ENCODE measurements around the gene SCRG1.

SCRG1 gene

GRCh38 chr4:173398779-173399415, at the start of gene SCRG1:
Gene SCRG1 (minus strand): TSS chr4:173399116. CDS start chr4:173391414, 7,702 bp downstream.
- DNase-seq = peak in 9 of 14 donors; percentile 18 to 67 (median 52)

- peak in 11 of 14 donors; percentile 13 to 84 (median 30) for DNase-seq
These were observed 49.2 kb upstream of the SCRG1 start for GRCh38 chr4:173448103-173448502.

DNA sequence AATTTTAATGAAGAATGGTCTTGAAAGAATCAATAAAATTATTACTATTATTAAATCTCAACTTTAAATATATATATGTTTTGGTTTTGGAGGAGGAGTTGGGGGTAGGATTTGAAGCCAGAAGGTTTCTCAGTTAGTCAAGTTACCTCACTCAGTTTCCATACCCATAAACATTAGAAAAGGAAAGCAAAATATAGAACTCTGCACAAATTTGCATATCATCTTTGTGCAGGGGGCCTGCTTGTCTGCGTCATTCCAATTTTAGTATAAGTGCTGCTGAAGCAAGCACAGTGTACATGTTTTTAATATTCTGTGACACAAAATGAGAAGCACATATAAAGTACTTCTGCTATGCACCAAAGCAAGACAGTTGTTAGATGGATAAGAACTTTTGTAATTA, 47.5 kb upstream of the SCRG1 start:
- DNase-seq = no peak

- no peak for DNase-seq
These were observed 44.2 kb upstream of the SCRG1 start for GRCh38 chr4:173443121-173443520.

DNA sequence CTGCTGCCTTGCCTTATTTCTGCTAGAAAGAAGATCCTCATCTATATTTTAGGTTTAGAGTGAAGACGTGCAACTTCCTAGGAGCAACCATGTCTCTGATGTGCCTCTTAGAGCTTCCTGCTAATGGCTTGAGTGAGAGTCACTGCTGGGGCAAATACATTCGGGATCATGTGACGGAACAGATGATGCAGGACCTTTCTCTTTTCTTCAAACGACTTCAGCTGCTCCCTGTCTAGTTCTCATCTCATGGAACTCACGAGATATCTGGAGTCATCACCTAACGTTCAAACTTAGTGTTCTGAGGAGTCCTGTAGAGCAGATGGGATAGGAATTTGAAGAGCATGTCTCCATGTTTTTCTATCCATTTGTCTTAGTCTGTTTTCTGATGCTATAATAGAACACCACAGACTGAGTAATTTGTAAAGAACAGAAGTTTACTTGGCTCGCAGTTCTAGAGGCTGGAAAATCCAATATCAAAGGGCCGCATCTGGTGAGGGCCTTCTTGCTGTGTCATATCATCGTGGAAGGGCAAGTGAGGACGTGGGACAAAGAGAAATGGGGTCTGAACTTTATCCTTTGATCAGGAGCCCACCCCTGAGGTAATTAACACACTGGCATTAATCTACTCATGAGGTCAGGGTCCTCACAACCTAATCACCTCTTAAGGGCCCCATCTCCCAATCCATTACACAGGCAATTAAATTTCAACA, 43.5 kb upstream of the SCRG1 start:
- no peak for DNase-seq

DNA sequence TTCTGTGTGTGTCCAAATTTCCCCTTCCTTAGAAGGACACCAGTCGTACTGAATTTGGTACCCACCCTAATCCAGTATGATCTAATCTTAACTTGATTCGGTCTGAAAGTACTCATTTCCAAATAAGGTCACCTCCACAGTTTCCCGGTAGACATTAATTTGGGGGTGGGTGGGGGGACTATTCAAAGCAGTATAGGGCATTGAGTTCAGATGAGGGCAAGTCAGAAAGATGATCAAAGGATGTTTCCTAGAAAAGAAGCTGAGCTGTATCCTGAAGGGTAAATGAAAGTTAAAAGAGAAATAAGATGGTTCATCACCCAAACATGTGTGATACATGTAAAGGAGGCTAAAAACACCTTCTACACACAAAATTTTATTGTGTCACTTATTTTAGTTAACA, 42.0 kb upstream of the SCRG1 start:
- DNase-seq = no peak

GRCh38 chr4:173436771-173437265, 37.9 kb upstream of the SCRG1 start:
- DNase-seq = no peak

DNA sequence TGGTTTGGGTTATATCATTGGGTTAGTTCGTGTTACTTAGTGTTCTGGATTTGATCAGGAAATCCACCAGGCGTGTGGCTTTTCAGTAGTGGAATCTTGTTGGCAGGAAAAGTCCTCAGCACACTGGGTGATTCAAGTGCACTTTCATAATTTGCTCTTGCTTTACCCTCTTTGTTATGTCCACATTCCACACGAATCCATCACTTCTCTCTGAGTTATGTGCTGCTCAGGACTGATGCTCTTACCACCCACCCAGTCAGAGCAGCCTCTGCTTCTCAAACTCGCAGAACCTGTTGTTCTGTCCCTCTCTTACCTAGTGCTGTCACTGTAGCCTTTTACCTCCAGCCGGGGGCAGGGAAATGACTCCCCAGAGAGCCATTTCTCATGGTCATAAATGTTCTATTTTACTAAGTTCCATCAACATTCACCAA, 37.2 kb upstream of the SCRG1 start:
- no peak for DNase-seq

GRCh38 chr4:173434231-173434630, 35.3 kb upstream of the SCRG1 start:
- DNase-seq = no peak

GRCh38 chr4:173433447-173433846, 34.5 kb upstream of the SCRG1 start:
- DNase-seq = no peak

DNA sequence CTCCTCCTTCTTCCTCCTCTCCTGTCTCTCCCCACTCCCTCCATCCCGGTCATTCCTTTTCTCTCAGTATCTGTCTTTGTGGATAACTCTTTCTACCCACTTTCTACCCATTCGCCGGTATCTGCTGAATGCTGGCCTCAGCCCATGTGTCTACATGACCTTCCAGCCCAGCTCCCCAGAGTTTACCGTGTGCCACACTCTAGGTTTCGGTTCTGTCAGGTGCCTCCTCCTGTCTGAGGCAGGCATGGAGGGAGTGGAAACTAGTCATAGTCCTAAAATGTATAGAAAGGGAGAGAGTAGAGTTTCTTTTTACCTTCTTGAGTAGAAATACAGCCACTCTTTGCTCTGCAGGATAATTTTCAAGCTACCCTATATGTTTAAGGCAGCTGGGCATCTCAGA, 33.5 kb upstream of the SCRG1 start:
- DNase-seq = no peak

GRCh38 chr4:173426064-173426463, 27.1 kb upstream of the SCRG1 start:
- DNase-seq = no peak

DNA sequence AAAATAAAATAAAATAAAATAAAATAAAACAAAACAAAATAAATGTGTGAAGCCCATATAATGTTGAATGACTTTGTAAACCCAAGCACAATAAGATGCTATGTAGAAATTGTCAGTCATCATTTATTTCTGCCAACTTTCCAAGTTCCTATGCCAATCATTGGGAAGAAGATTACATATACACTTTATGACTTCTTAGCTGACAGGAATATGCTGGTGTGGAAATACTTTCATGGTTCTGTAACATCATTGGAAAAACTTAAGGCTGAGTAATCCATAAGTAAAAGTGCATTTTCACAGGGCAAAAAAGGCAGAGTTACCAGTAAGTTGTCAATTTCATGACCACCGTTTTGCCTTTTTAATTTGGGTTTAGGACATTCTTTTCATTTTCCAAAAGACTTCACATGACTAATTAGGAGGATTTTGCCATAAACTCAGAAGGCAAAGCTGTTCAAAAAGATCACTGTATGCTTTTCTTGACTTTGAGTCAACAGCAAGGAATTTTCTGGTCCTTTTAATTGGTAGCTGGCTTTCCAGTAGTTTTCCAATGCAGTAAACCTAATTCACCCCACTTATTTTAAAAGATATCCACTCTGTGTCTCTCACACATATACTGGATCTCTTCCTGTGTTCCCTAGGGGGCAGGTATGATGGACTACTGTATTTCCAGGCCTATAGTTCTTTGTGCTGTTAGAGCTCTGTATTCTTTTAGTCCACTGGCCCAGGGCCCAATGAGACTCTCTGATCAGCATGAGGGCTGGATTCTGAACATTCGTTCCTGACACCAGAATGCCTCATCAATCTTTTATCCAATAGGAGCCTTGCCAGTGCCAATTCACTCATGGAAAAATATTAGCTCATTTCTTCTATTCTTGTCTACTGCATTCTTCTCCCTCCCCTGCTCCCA, 26.2 kb upstream of the SCRG1 start:
- DNase-seq = no peak

DNA sequence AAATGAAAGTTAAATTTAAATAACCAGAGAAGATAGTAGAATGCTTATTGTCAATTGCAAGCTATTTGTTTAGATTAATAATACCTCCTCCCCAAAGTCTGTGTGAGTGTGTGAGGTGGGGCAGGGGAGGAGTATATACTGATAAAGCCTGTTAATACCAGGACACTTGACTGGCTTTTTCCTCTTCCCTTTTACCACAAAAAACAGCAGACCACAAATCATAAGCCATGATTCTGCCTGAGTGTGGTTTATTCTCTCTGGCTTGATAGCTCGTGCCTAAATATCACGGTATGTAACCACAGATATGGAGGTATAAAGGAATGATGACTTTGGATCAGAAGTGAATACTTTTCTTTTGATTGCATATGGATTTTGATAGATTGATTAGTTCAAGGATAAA, 21.9 kb upstream of the SCRG1 start:
- DNase-seq = no peak

- DNase-seq = no peak
These were observed 21.4 kb upstream of the SCRG1 start for GRCh38 chr4:173420324-173420752.

- no peak for DNase-seq
These were observed 19.7 kb upstream of the SCRG1 start for GRCh38 chr4:173418639-173419038.

DNA sequence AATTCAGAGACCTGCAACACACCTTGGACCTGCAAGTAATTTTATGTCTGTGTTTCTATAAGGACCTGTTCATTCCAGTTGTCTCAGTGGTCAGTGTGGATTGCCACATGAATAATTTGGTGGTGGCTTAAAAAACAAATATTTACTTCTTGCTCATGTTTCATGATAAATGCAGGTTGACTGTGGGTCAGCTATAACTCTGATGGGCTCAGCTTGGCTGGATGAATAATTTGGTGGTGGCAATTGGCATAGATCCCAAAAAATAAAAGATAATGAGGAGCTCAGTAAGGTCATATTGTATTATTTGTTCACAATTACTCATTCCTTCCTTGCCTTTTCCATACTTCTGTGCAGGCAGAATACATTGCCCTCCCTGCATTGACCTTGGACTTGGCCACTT, 18.9 kb upstream of the SCRG1 start:
- no peak for DNase-seq

DNA sequence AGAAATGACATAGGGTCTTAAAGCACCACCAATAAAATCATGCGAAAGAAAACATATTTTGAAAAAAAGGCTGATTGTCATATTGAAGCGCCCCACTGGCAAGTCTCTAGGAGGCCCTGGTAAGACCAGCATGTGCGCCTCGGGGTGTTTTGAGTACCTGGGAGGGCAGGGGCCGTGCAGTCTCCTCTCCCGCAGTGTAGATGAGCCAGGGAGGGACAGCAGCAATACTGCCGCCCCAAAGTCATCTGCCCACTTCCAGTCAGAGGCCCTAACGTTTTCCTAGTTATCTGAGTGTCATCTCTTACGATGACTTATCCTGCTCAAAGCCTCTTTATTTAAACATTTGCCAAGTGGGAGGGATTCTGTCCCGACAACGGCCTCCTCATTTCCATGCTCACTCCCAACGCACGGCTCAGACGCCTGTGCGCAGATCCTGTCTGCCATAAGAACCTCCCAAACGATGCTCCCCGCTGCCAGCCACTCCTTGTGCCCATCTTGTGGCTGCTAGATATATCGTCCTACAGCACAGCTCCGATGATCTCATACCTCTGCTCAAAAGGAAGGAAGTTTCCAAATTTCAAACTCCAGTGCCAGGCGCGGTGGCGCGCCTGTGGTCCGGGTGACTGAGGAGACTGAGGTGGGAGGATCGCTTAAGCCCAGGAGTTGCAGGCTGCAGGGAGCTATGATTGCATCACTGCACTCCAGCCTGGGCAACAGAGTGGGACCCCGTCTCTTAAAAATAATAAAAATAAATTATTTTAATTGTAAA, 17.2 kb upstream of the SCRG1 start:
- peak in 8 of 14 donors; percentile 25 to 69 (median 50) for DNase-seq

- DNase-seq = no peak
These were observed 16.2 kb upstream of the SCRG1 start for GRCh38 chr4:173415092-173415491.

DNA sequence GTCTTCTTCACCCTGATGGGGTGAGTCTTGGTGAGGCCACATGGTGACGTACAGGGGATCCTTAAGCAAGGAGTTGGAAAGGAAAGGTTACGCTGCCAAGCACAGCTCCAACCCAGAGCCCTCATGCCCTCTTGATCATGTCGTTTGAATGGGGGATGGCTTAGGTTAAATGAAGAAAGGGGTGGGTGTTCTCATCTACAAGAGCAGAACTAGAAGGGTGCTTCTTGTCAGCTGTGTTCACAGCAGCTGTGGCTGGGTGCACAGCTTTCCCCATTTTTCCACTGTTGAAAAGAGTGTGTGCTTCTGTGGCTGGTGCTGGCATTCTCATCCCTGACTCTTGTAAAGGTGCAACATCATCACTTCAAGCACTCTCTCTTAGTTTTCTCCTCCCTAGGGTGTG, 15.5 kb upstream of the SCRG1 start:
- no peak for DNase-seq

GRCh38 chr4:173413036-173413435, 14.1 kb upstream of the SCRG1 start:
- DNase-seq = peak in 1 of 14 donors; percentile 21

DNA sequence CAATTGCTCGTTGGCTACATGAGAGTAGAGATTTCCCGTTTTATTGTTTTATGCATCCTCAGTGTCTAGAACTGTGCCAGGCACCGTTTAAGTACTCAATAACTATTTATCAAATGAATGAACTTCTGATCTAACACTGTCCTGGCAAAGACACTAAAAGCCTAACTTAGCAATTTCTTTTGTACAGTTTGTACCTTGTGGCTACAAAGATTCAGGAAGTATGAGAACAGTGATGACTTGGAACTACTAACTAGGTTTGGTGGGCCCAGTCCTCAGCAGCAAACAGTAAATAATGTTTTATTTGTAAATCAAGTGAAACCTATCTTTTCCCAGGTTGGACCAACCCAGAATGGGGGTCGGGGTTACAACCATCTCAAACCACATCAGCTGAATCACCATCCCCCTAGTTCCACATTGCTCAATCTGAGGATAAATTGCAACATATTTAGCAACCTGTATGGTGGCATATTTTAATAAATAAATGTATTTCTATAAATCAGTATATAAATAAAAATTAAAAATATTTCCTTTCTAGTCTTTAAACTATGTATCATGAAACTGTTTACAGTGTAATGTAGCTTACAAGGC, 12.3 kb upstream of the SCRG1 start:
- DNase-seq = no peak
